Dendritic cell treated with granulocyte-macrophage colony-stimulating factor and Interleukin-4, amounts not matched to agents 40 ng/mL and 50 ng/mL, for 4 days (primary cell): ENCODE results near the gene TCF7L2.

Experiments
- H3K27ac Mint-ChIP-seq: one replicate; pipeline ENCODE4 v1.8.0; 2022; ENCODE audit warnings: mild to moderate bottlenecking, mixed read lengths
- H3K27me3 Mint-ChIP-seq: one replicate; pipeline ENCODE4 v1.8.0; 2022; ENCODE audit warnings: mild to moderate bottlenecking, mixed read lengths
- H3K36me3 Mint-ChIP-seq: one replicate; pipeline ENCODE4 v1.8.0; 2022; ENCODE audit warnings: low read depth, mixed read lengths
- H3K4me1 Mint-ChIP-seq: one replicate; pipeline ENCODE4 v1.8.0; 2022; ENCODE audit warnings: low read depth, mixed read lengths
- H3K4me3 Mint-ChIP-seq: one replicate; pipeline ENCODE4 v1.8.0; 2022; ENCODE audit warnings: mild to moderate bottlenecking, moderate library complexity, mixed read lengths
- H3K9me3 Mint-ChIP-seq: one replicate; pipeline ENCODE4 v1.8.0; 2022; ENCODE audit warnings: mixed read lengths
- intact Hi-C: fragments of 100-400 bp; cut with micrococcal nuclease; formaldehyde crosslinking; loops from one replicate; pipeline ENCODE4 v1.15.0; 2022

Gene TCF7L2

GRCh38 chr10:113175756-113176651 is 226.0 kb downstream of the TCF7L2 start:
- Mint-ChIP-seq H3K4me3 (no peak overlapping the region), H3K27me3 (peaks cover 35% of the 10 kb centered on the region), H3K4me1 (peaks cover 24% of the 10 kb centered on the region), H3K27ac (no peak overlapping the region), H3K9me3 (no peaks in the 10 kb centered on the region), H3K36me3 (no peaks in the 10 kb centered on the region)
- intact Hi-C loops: no loop called here

- Mint-ChIP-seq H3K9me3 (no peaks in the 10 kb centered on the region), H3K4me3 (no peak overlapping the region), H3K36me3 (no peaks in the 10 kb centered on the region), H3K27ac (no peak overlapping the region), H3K27me3 (peaks cover 36% of the 10 kb centered on the region), H3K4me1 (peaks cover 24% of the 10 kb centered on the region)
- intact Hi-C loops: no loop called here
These were observed 226.7 kb downstream of the TCF7L2 start for GRCh38 chr10:113176652-113177155.

GRCh38 chr10:113177156-113177935 is 227.3 kb downstream of the TCF7L2 start:
- Mint-ChIP-seq H3K4me3 (no peak overlapping the region), H3K4me1 (peaks cover 24% of the 10 kb centered on the region), H3K9me3 (no peaks in the 10 kb centered on the region), H3K27ac (no peak overlapping the region), H3K27me3 (peaks cover 39% of the 10 kb centered on the region), H3K36me3 (no peaks in the 10 kb centered on the region)
- intact Hi-C loops: no loop called here

- Mint-ChIP-seq H3K4me1 (peaks cover 24% of the 10 kb centered on the region), H3K4me3 (no peak overlapping the region), H3K36me3 (no peaks in the 10 kb centered on the region), H3K27ac (no peak overlapping the region), H3K9me3 (no peaks in the 10 kb centered on the region), H3K27me3 (peaks cover 40% of the 10 kb centered on the region)
- intact Hi-C loops: no loop called here
These were observed 227.9 kb downstream of the TCF7L2 start for GRCh38 chr10:113177936-113178335.

- Mint-ChIP-seq H3K4me3 (no peak overlapping the region), H3K9me3 (no peaks in the 10 kb centered on the region), H3K36me3 (no peaks in the 10 kb centered on the region), H3K4me1 (peaks cover 24% of the 10 kb centered on the region), H3K27ac (no peak overlapping the region), H3K27me3 (peaks cover 44% of the 10 kb centered on the region)
- intact Hi-C loops: no loop called here
These were observed 228.7 kb downstream of the TCF7L2 start for GRCh38 chr10:113178771-113179170.

- Mint-ChIP-seq H3K4me3 (no peak overlapping the region), H3K27ac (no peak overlapping the region), H3K36me3 (no peaks in the 10 kb centered on the region), H3K27me3 (peaks cover 48% of the 10 kb centered on the region), H3K9me3 (no peaks in the 10 kb centered on the region), H3K4me1 (peaks cover 24% of the 10 kb centered on the region)
- intact Hi-C loops: no loop called here
These were observed 229.2 kb downstream of the TCF7L2 start for GRCh38 chr10:113179265-113179664.

GRCh38 chr10:113179966-113180365 is 229.9 kb downstream of the TCF7L2 start:
- peaks cover 51% of the 10 kb centered on the region for H3K27me3 Mint-ChIP-seq

GRCh38 chr10:113180401-113181154 is 230.5 kb downstream of the TCF7L2 start:
- intact Hi-C loops: no loop called here
- Mint-ChIP-seq H3K4me1 (peaks cover 24% of the 10 kb centered on the region), H3K36me3 (no peaks in the 10 kb centered on the region), H3K27me3 (peaks cover 54% of the 10 kb centered on the region), H3K9me3 (no peaks in the 10 kb centered on the region), H3K27ac (no peak overlapping the region), H3K4me3 (no peak overlapping the region)

More at GRCh38 chr10:113179966-113180365, 229.9 kb downstream of the TCF7L2 start:
- Mint-ChIP-seq H3K36me3 (no peaks in the 10 kb centered on the region), H3K4me3 (no peak overlapping the region), H3K27ac (no peak overlapping the region), H3K4me1 (peaks cover 24% of the 10 kb centered on the region), H3K9me3 (no peaks in the 10 kb centered on the region)
- intact Hi-C loops: no loop called here

GRCh38 chr10:113182154-113182553 is 232.1 kb downstream of the TCF7L2 start:
- Mint-ChIP-seq H3K27ac (no peak overlapping the region), H3K9me3 (no peaks in the 10 kb centered on the region), H3K4me1 (peaks cover 24% of the 10 kb centered on the region), H3K27me3 (peaks cover 44% of the 10 kb centered on the region), H3K36me3 (no peaks in the 10 kb centered on the region), H3K4me3 (no peak overlapping the region)
- intact Hi-C loops: no loop called here

- Mint-ChIP-seq H3K4me1 (peaks cover 19% of the 10 kb centered on the region), H3K27me3 (peaks cover 46% of the 10 kb centered on the region), H3K36me3 (no peaks in the 10 kb centered on the region), H3K9me3 (no peaks in the 10 kb centered on the region), H3K4me3 (no peak overlapping the region), H3K27ac (no peak overlapping the region)
- intact Hi-C loops: no loop called here
These were observed 233.5 kb downstream of the TCF7L2 start for GRCh38 chr10:113183573-113183972.

- Mint-ChIP-seq H3K27ac (no peak overlapping the region), H3K9me3 (no peaks in the 10 kb centered on the region), H3K27me3 (peaks cover 43% of the 10 kb centered on the region), H3K4me1 (no peaks in the 10 kb centered on the region), H3K36me3 (no peaks in the 10 kb centered on the region), H3K4me3 (no peak overlapping the region)
- intact Hi-C loops: no loop called here
These were observed 237.2 kb downstream of the TCF7L2 start for GRCh38 chr10:113187063-113187777.

- no peak overlapping the region for H3K27ac Mint-ChIP-seq
- intact Hi-C loops: no loop called here
- no peaks in the 10 kb centered on the region for H3K4me1 Mint-ChIP-seq
- peaks cover 11% of the 10 kb centered on the region for H3K27me3 Mint-ChIP-seq
- H3K4me3 Mint-ChIP-seq: no peak overlapping the region
- no peaks in the 10 kb centered on the region for H3K36me3 Mint-ChIP-seq
- H3K9me3 Mint-ChIP-seq: peaks cover 20% of the 10 kb centered on the region
These were observed 249.4 kb downstream of the TCF7L2 start for GRCh38 chr10:113199459-113199858.

- Mint-ChIP-seq H3K27ac (no peak overlapping the region), H3K9me3 (peaks cover 45% of the 10 kb centered on the region), H3K36me3 (no peaks in the 10 kb centered on the region), H3K4me1 (no peaks in the 10 kb centered on the region), H3K27me3 (peaks cover 17% of the 10 kb centered on the region), H3K4me3 (no peak overlapping the region)
- intact Hi-C loops: no loop called here
These were observed 252.0 kb downstream of the TCF7L2 start for GRCh38 chr10:113202011-113202410.
